ENCODE results near the gene CD4.

GRCh38 chr12:6795088-6795487, 5.8 kb downstream of the CD4 start:
- TF ChIP-seq POLR2A (IDR thresholded peaks at IDR 0.05; ENCODE audit: low read depth, low read length) (no peak), CEBPB (IDR thresholded peaks at IDR 0.05; ENCODE audit: borderline replicate concordance in 1 of 2, low read depth in 2 of 2, low read length in 2 of 2) (no peak), POLR2AphosphoS5 (IDR thresholded peaks at IDR 0.05; ENCODE audit: low read length) (no peak), ZNF274 (IDR thresholded peaks at IDR 0.05; ENCODE audit: insufficient read depth, insufficient read length) (no peak), SKIL (IDR thresholded peaks at IDR 0.05; ENCODE audit: low read depth, poor library complexity, severe bottlenecking) (no peak), EZH2 (IDR thresholded peaks at IDR 0.05; ENCODE audit: borderline replicate concordance, control insufficient read depth, low read depth, low read length) (no peak), MYC (IDR thresholded peaks at IDR 0.05; ENCODE audit: insufficient read depth, insufficient read length, insufficient replicate concordance, low read length, severe bottlenecking) (no peak), EP300 (IDR thresholded peaks at IDR 0.05; ENCODE audit: borderline replicate concordance in 1 of 2, control insufficient read depth in 1 of 2, low read depth in 2 of 2, low read length in 2 of 2) (no peak)
- TF ChIP-seq, protein P1, sequence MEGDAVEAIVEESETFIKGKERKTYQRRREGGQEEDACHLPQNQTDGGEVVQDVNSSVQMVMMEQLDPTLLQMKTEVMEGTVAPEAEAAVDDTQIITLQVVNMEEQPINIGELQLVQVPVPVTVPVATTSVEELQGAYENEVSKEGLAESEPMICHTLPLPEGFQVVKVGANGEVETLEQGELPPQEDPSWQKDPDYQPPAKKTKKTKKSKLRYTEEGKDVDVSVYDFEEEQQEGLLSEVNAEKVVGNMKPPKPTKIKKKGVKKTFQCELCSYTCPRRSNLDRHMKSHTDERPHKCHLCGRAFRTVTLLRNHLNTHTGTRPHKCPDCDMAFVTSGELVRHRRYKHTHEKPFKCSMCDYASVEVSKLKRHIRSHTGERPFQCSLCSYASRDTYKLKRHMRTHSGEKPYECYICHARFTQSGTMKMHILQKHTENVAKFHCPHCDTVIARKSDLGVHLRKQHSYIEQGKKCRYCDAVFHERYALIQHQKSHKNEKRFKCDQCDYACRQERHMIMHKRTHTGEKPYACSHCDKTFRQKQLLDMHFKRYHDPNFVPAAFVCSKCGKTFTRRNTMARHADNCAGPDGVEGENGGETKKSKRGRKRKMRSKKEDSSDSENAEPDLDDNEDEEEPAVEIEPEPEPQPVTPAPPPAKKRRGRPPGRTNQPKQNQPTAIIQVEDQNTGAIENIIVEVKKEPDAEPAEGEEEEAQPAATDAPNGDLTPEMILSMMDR (IDR thresholded peaks at IDR 0.05 in 2 of 3, conservative IDR thresholded peaks at IDR 0.05 in 1 of 3; ENCODE audit: control insufficient read depth in 2 of 3, extremely low read depth in 1 of 3, insufficient read depth in 1 of 3, low read depth in 3 of 3, low read length in 3 of 3) = no peak
- TF ChIP-seq, protein P2, sequence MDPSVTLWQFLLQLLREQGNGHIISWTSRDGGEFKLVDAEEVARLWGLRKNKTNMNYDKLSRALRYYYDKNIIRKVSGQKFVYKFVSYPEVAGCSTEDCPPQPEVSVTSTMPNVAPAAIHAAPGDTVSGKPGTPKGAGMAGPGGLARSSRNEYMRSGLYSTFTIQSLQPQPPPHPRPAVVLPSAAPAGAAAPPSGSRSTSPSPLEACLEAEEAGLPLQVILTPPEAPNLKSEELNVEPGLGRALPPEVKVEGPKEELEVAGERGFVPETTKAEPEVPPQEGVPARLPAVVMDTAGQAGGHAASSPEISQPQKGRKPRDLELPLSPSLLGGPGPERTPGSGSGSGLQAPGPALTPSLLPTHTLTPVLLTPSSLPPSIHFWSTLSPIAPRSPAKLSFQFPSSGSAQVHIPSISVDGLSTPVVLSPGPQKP (IDR thresholded peaks at IDR 0.05; ENCODE audit: low read depth, low read length) = no peak

All from GM12878 (cell line).